MV-4-11 (cell line): ENCODE data around the gene PHF21A.

ENCODE experiments used
- DNase-seq: peaks from one replicate; lab custom pipeline; 2025; lab: John Stamatoyannopoulos, UW

Gene PHF21A

DNA sequence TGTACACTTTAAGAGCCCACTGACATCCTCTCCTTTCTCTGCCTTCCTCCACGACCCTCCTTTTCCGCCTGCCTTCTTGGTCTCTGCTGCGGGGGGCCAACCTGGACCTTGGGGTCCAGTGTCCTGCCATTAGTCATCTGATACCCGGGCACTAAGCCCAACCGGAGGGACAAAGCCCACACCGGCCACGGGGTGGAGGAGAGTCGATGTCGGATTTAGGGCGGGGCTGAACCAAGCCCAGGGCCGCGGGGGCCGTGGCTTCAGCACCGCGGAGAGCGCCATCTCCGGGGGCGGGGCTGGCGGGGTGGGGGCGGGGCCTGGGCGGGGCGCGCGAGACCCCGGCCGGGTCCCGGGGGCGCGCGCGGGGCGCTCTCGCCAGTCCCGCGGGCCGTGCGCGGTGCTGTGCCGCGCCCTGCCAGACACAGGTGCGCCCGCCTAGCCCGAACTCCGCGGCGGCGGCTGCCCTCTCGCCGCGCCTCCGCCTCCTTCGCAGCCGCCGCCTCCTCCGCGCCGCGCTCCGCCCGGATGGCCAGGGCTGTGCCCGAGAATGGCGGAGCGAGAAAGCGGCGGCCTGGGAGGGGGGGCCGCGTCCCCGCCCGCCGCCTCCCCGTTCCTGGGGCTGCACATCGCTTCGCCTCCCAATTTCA lies 235.9 kb downstream of the PHF21A start, which contains the start of gene MAPK8IP1:
Gene MAPK8IP1, plus strand, starts transcription at position 378 of the 647 bp plus-strand sequence. Its CDS starts 170 bp downstream, at position 548.
- DNase-seq, result no peak

DNA sequence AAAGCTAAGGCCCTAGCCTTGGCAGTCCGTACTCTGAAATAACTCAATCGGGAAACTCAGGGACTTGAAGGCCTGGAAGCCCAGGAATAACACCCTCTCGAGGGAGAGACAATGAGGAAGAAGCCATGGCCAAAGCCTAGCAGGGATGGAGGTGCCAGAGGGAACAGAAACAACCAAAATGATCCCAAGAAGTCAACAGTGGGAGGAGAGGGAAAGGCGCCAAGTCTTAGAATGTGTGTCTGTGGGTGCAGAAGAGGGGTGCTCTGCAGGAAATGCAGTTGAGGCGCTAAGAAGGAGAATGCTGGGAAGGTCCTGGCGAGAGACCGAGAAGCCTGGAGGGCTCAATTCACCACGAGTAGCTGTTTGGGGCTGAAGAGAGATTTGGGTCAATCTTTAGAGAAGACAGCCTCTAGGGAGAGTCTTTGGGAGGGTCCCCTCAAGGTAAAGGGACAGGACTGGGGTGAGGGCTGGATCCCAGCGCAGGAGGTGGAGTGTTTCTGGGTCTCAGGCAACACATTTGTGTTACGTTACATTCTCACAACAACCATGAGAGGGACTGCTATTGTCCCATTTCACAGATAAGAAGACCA lies 236.6 kb downstream of the PHF21A start:
- DNase-seq, result no peak
